NCI-H2107 treated with DMSO at 0.1 percent for 48 hours (cell line): ENCODE measurements around the gene TM9SF2.

Experiments
- DNase-seq: peaks from one replicate; lab custom pipeline; 2025; ENCODE audit not compliant: unreplicated experiment; lab: John Stamatoyannopoulos, UW

The TM9SF2 gene

DNA sequence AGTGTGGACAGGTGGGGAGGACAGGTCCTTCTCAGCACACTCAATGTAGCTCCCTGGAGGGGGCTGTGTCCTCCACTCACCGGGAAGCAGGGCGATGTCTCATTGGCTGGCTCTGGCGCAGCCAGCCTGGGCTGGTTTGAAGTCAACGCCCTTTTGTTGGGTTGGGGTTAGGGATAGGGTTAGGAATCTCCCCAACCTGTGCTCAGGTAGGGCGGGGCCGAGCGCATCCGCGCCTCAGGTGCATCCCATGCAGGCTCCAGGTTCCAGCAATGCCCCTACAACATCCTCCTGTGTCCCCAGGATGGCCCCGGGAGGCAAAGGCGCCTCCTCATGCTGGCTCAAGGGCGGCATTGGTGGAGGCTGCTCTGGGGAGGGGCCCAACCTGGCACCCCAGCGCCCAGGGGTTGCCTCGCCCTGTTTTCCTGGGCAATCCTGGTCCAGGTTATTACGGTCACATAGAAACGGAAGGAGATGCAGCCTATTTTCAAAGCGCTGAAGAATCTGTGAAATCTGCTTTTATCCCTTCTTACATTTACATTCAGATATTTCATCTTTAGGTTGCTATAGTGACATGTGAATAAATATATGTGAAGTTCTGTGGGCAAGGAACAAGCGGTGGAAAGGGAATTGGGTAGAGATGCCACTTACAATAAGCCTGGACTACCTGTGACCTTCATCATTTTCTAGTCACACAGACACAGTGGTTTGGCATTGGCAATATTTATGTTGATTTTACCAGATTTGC is 74.3 kb downstream of the TM9SF2 start:
- no peak for DNase-seq

DNA sequence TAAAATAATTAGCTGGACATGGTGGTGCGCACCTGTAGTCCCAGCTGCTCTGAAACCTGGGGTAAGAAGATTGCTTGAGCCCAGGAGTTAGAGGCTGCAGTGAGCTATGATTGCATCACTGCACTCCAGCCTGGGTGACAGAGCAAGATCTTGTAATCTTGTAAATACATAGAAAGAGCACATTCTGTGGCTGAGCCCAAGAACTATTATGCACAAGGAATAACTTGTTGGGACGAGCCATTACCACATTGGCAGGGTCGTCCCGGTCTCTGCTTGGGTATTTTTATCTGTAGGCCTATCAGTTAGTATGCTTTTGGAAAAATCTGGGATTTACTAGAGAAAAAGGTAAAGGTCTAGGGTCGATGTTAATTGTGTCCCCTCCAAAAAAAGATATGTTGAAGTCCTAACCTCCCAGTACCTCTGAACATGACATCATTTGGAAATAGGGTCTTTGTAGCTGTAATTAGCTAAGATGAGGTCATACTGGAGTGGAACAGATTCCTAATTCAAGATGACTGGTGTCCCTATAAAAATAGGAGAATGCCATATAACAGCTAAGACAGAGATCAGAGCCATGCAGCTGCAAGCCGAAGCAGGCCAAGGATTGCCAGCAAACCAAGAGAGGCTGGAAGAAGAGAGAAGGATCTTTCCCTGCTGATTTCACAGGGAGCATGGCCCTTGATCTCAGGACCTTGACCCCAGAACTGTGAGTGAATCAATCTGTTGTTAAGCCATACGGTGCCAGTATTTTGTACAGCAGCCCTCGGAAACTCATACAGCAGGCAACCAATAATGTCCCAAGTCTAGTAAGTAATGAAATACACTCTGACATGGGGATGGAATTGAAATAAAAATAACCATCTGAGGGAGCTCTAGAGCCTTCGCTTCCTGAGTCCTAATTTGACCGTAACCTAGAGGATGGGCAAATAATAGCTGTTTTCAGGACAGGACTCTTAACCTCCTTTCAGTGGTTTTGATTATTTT is 77.0 kb downstream of the TM9SF2 start:
- no peak for DNase-seq

DNA sequence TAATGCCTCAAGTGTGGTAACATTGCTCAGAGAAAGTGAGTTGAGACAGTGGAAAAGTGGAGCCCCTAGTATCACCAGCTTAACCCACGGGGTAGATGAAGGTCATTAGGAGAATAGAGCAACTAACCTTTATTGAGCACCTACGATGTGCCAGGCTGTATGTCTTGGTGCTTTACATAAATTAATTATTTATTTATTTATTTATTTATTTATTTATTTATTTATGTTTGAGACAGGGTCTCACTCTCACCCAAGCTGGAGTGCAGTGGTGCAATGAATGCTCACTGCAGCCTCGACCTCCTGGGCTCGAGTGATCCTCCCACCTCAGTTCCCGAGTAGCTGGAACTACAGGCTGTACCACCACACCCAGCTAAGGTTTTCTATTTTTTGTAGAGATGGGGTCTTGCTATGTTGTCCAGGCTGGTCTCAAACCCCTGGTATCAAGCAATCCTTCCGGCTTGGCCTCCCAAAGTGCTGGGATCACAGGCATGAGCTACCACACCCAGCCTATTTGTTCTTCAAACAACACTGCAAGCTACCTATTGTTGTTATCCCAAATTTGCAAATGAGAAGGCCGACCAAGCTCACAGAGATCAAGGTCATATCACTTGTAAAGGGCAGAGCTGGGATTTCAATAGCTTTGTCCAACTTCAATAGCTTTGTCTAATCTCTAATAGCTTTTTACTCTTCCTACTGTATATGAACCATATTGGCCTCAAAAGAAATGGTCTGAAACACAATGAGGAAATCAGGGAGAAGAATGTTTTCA is 79.4 kb downstream of the TM9SF2 start:
- DNase-seq, result no peak

DNA sequence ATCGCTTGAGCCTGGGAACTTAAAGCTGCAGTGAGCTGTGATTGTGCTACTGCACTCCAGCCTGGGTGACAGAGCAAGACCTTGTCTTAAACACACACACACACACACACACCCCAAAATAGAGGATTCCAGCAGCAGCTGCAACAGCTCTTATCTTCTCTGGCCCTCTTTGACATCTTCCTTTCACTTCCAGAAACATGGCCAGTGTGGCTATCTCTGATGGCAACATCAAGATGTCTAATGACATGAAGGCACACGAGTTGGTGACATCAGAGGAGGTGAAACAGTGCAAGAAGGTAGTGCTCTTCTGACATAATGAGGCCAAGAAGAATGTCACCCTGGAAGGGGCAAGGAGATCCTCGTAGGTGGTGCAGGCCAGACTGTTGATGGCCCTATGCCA is 81.2 kb downstream of the TM9SF2 start:
- DNase-seq, result no peak

DNA sequence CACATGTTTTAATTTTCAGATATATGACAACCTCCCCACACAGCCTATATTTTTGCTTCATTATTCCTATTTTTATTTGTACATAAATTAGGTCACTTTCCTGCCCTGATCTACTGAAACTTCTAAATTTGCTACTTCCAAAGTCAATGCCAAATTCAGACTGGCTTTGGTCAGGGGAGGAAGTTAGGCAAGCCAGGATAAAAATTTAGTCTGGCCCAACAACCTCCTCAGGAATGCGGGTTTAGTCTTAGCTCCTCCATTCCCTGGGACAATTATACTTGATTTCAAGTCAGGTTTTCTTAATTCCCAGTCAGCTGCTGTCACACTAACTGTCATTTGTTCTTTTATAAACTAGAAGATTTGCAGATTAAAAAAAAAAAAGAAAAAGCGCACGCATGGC is 84.3 kb downstream of the TM9SF2 start:
- DNase-seq, result no peak

DNA sequence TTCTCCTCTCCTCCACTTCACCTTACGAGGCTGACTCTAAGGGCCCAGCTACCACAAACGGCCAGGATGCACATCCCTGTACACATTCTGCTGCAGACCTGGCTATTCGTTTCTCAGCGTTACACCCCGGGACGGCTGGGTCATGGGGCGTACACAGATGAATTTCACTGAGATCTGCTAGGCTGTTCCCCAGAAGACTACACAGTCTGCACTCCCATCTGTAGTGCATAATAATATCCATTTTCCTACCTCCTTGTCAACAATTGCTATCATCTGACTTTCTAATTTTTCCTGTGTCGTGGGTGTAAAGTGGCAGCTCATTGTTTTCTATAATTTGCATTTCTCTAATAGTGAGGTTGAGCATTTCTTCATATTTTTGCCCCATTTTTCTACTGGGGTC is 85.7 kb downstream of the TM9SF2 start:
- DNase-seq, result no peak

DNA sequence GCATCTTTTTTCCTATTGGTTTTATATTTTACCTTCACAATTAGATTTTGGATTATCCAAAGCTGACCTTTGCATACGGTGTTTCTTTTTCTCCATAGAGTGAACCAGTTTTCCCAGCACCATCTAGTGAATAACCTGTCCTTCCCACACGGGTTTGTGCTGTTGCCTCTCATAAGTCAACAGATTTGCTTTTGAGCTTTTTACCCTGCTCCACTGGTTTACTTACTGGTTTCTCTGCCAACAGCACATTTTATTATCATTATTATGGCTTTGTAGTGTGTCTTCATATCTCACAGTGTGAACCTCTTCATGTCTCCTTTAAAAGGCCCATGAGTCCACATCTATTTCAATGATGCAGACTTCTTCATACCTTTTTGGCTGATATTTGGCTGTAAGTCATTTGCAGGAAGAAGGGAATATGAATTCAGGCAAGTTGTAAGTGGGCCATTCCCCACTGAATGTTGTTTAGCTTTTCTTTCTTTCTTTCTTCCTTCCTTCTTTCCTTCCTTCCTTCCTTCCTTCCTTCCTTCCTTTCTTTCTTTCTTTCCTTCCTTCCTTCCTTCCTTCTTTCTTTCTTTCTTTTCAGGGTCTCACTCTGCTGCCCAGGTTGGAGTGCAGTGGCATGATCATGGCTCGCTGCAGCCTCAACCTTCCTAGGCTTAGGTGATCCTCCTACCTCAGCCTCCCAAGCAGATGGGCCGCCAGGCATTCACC is 86.8 kb downstream of the TM9SF2 start:
- no peak for DNase-seq

DNA sequence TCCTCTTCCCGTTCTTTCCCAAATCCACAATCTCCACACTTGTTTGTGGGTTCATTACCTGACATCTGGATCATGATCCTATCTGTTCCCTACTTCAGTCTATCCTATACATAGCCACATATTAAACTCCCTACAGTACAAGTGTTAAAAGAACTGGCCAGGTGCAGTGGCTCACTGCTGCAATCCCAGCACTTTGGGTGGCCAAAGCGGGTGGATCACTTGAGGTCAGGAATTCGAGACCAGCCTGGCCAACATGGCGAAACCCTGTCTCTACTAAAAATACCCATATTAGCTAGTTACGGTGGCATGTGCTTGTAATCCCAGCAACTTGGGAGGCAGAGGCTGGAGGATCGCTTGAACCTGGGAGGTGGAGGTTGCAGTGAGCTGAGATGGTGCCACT is 88.3 kb downstream of the TM9SF2 start:
- no peak for DNase-seq

DNA sequence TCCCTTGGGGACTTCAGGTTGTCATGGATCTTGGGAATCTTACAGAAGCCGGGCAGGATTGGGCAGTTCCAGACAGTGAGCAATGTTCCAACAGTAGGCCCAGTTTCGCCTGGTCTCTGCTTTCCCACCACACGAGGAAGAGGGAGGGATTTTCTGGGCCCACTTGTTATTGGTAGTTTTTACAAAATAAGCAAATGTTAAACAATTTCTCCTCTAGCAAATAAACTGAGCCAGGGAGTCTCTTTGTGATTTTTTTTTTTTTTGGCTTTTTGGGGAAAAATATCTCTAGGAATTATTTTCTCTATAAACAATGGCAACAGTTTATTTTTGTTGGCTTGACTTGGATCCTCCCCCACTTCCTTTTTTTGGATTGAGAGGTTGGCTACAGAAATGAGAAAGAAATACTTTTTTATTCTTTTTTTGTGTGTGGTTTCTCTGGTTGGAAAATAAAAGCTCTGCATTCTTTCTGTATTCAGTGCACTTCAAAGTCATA is 89.3 kb downstream of the TM9SF2 start:
- no peak for DNase-seq

DNA sequence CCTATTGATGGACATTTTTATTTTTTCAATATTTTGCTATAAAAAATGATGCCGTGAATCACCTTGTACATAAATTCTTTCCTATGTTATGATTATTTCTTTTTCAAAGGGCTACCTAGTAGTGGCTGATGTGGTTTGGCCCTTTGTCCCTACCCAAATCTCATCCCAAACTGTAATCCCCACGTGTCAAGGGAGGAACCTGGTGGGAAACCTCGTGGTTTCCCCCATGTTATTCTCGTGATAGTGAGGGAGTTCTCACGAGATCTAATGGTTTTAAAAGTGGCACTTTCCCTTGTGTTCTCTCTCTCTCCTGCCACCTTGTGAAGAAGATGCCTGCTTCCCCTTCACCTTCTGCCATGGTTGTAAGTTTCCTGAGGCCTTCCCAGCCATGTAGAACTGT is 94.9 kb downstream of the TM9SF2 start:
- no peak for DNase-seq

DNA sequence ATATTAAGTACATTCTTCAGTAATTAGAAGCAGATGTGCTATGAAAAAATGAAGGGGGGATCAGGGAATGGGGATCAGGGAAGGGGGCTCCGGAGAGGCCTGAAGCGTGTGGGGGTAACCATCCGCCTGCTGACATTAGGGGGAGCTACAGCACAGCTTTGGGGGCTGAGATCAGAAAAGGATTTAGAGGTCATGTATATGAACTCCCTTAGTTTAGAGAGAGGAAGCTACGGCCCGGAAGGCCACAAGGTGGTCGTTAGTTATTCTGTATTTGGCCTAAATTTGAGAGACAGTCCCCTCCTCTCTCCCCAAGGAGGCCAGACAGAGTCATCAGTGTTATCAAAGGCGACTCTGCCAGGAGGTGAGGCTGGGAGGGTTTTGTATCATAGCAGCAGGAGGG is 99.0 kb downstream of the TM9SF2 start:
- DNase-seq, result no peak

DNA sequence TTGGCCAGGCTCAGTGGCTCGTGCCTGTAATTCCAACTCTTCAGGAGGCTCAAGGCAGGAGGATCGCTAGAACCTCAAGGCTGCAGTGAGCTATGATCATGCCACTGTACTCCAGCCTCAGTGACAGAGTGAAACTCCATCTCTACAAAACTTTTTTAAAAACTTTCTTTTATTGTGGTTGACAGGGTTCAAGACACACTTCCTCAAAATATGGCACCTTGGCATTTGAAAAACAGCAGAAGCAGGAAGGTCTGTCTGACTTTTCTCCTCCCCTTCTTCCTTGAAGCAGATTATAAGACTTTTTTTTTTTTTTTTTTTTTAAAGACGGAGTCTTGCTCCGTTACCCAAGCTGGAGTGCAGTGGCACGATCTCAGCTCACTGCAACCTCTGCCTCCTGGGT is 100.3 kb downstream of the TM9SF2 start:
- no peak for DNase-seq

DNA sequence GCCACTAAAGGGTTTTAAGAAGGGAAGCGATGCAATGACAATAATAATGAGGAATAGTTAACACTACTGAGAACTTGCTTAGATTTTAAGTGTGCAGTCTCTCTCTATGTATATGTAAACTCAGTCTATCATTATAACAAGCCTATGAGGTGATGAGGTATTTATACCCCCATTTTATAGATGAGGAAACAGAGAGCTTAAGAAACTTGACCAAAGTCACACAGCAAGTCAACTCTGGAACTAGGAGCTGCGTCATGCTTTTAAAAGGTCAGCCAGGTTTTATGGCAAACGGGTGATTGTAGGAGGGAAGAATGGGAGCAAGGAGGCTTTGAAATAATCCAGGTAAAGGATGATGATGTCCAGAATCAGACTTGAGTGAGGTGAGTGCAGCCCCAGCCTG is 103.4 kb downstream of the TM9SF2 start:
- no peak for DNase-seq

DNA sequence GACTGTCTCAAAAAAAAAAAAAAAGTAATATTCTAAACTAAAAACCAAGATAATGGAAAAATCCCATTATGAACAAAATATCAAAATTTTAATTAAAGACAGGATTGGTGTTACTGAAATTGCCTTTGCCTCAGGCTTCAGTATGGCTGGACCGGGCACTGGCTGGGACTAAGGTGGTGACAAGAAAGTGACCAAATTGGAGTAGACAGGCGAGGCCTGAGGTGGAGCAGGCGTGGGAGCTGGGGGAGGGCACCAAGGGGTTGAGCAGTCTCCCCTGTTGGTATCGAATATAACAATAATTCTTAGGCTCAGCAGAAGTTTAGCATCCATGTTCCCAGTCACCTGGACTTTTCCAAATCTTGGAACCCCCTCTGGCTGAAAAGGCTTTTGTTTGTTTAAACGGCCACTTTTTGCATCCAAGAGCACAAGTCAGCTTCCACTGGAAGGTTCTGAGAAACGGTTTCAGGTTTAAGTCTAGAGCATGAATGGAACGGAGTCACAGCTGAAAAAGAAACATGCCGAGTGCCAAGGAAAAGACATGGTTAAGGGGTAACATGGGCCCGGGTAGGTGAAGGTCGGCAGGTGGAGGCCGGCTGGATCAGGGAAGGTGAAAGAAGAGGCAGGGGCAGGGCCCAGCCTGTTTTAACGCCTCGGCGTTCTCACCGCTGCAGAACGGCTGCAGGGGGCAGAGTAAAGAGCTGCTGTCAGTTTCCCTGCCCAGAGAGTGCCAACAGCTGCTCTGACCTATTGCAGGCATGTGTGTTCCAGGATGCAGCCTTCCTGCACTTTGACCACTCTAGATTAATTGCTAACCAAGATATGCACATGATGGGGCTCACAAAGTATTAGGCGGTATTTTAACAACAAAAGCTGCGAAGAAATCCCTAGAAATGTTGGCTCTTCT is 104.4 kb downstream of the TM9SF2 start:
- no peak for DNase-seq

DNA sequence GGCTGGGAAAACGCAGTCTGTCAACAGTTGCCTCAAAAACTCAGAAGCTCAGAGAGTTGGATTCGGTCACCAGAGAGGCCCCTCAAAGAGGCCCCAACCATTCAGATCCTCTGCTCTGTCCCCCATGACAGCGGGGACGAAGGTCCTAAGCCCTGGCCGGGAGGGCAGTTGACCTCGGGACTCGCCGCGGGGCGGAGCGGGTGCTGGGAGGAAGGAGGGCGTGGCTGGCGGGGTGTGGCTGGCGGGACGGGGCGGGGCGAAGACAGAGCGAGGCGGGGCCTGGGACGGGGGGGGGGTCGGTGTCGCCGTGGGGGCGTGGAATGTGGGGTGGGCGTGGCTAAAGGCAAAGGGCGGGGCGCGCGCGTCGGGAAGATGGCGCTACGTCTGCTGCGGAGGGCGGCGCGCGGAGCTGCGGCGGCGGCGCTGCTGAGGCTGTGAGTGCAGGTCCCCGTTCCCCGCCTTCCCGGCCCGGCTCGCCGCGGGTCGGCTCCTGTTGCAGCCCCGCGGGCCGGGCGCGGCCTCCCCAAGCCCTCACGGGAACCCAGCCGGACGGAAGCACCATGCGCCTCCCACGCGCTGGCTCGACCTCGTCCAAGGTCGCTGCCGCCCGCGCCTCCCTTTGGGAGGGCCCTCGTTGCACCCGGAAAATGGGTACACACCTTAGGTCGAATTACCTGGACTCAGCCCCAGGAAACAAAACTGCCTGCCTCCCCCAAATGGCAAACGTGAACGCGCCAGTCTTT is 105.2 kb downstream of the TM9SF2 start, which contains the start of gene CLYBL:
TSS of gene CLYBL (plus strand) at position 367 of the 743 bp plus-strand sequence.
- DNase-seq, result peak; percentile 53

DNA sequence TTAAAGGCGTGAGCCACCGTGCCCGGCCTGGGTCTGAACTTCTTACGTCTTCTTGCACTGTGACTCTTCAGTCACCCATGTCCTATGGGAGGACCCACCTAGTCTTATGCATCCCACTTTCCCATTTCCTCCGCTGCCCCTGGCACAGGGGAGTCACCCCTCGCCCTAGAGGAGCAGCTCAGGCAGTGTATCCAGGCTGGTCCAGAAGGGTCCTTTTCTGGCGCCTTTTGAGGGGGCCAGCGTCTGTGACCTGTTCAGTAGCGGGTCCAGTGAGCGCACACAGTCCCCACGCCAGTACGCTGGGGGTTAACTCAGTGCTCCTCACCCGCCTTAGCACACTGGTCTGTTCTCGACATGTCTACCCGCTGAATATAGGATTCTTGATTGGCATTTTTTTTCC is 107.1 kb downstream of the TM9SF2 start:
- no peak for DNase-seq

DNA sequence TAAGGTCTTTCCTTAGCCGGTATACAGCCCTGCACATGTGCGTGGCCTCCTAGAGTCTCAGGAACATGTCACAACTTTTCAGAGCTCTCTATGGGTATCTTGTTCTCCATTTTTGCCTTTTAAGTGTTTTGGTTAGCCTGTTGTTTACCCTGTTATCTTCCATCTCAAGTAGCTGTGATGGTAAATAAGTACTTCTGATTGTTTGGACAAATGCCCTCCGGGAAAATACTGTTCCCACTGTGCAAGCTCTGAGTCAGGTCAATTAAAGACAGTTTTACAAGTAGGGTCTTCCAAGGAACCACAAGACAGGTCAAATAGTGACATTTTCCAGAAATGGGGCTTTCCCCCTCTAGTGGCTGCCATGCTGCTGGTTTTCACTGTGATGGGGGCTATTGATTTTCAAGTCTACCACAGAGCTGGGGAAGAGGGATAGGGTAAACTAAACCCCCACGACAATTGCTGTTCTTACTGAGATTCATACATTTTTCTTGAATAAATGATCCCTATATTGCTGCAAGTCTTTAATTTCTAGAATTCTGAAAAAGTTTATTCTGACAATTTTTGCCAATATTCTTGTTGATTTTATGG is 109.5 kb downstream of the TM9SF2 start:
- no peak for DNase-seq
